Eye (tissue), 1 donor: ENCODE data around the gene OR10H1.
"Not testable (repeated sequence)": the region's sequence is repeated elsewhere in the genome, so short reads cannot be mapped to it uniquely, and the experiment has no call there.

ENCODE experiments used
- DNase-seq: peaks from one replicate; pipeline ENCODE4 v3.0.0-alpha.2; 2015

The OR10H1 gene

GRCh38 chr19:15828121-15828610, 12.7 kb upstream of the OR10H1 start:
- no peak for DNase-seq

GRCh38 chr19:15825753-15826152, 10.3 kb upstream of the OR10H1 start:
- no peak for DNase-seq

GRCh38 chr19:15820646-15821045, 5.2 kb upstream of the OR10H1 start:
- no peak for DNase-seq

GRCh38 chr19:15813916-15814315, 1.5 kb downstream of the OR10H1 start:
- no peak for DNase-seq

GRCh38 chr19:15812060-15812722, 3.3 kb downstream of the OR10H1 start:
- peak; percentile 4 for DNase-seq

- no peak for DNase-seq
Measured at GRCh38 chr19:15811476-15811875, 4.0 kb downstream of the OR10H1 start.

GRCh38 chr19:15810335-15810734, 5.1 kb downstream of the OR10H1 start:
- DNase-seq: peak; percentile 1

- DNase-seq: not testable (repeated sequence)
Measured at GRCh38 chr19:15794279-15794678, 21.2 kb downstream of the OR10H1 start.

GRCh38 chr19:15790096-15790495, 25.4 kb downstream of the OR10H1 start:
- no peak for DNase-seq

GRCh38 chr19:15788594-15789270, 26.7 kb downstream of the OR10H1 start:
- DNase-seq: no peak

- no peak for DNase-seq
Measured at GRCh38 chr19:15787611-15788155, 27.8 kb downstream of the OR10H1 start, which contains the start of gene OR10H5. OR10H5 (plus strand) TSS chr19:15787661; CDS start chr19:15794049, 6,388 bp downstream.

- DNase-seq: not testable (repeated sequence)
Measured at GRCh38 chr19:15782896-15783295, 32.6 kb downstream of the OR10H1 start.

GRCh38 chr19:15782211-15782610, 33.3 kb downstream of the OR10H1 start:
- no peak for DNase-seq

- no peak for DNase-seq
Measured at GRCh38 chr19:15781661-15782060, 33.8 kb downstream of the OR10H1 start.

GRCh38 chr19:15780610-15781418, 34.6 kb downstream of the OR10H1 start:
- peak; percentile 4 for DNase-seq

- DNase-seq: peak; percentile 84
Measured at GRCh38 chr19:15779756-15780476, 35.5 kb downstream of the OR10H1 start.

- no peak for DNase-seq
Measured at GRCh38 chr19:15776991-15777970, 38.2 kb downstream of the OR10H1 start.

- DNase-seq: no peak
Measured at GRCh38 chr19:15776264-15776663, 39.2 kb downstream of the OR10H1 start.

GRCh38 chr19:15775249-15775648, 40.2 kb downstream of the OR10H1 start:
- no peak for DNase-seq

- DNase-seq: not testable (repeated sequence)
Measured at GRCh38 chr19:15774159-15774558, 41.3 kb downstream of the OR10H1 start.

- DNase-seq: peak; percentile 13
Measured at GRCh38 chr19:15769586-15769985, 45.9 kb downstream of the OR10H1 start.
